K562 (cell line): ENCODE measurements around the gene BCAS3. TPM values are rescaled to one million over a fixed set of nuclear protein-coding genes. Genes with fewer than 3 reads are reported as not detected.
A peak's percentile ranks its signal among the peaks of the same experiment; 100 is the strongest.

Experiments used
- ATAC-seq: fragments of 200-7000 bp; cut with Tn5 transposase; 3 replicates; pipeline ENCODE4 v1.9.1; 2020; ENCODE audit warnings: moderate library complexity
- BruUV-seq: library from RNA; stranded (reverse); fragments of 400-500 nt; replicated peaks from 2 replicates; lab custom pipeline; 2021; lab: Mats Ljungman, UMichigan
- CTCF ChIA-PET: fragments of 300-600 bp; formaldehyde crosslinking; extraction: SDS; loops from one replicate; lab custom pipeline; 2021; ENCODE audit warnings: low intra/inter-chr PET ratio; lab: Yijun Ruan, JAX
- POLR2A ChIA-PET: fragments of 300-600, 350-650 bp; sonication (Branson Sonifier 250); formaldehyde crosslinking; extraction: SDS; loops from one replicate; lab custom pipeline; 2021; ENCODE audit warnings: antibody characterized with exemption, inconsistent platforms; lab: Yijun Ruan, JAX
- DNase-seq, 4 experiments: peaks; one replicate each; pipeline versions ENCODE4 v3.0.0 to v3.0.0-alpha.2; 2011 to 2018; ENCODE audit warnings: low spot score in 3 of 4, mixed read lengths in 3 of 4; ENCODE audit errors: extremely low read depth in 1 of 4
- FAIRE-seq: peaks from 2 replicates; lab custom pipeline; 2011; peaks lifted over from hg19 to GRCh38; lab: Jason Lieb, UNC
- H2AFZ ChIP-seq: 2 replicates; pipeline ENCODE4 v1.6.0; 2011; ENCODE audit warnings: low read depth, low read length, control low read depth, inconsistent platforms
- H3K27ac ChIP-seq: fragments of 200-600 bp; 3 replicates; pipeline ENCODE4 v1.8.0; 2011; ENCODE audit warnings: low read depth, mild to moderate bottlenecking, control low read depth, inconsistent platforms, low read length, moderate library complexity, mixed read lengths; ENCODE audit errors: extremely low read depth
- H3K27me3 ChIP-seq, 2 experiments: fragments of 300-600 bp in 1 of 2; 2 replicates in 1 of 2; 3 replicates in 1 of 2; pipeline versions ENCODE4 v1.6.0 to v1.8.0; 2011; ENCODE audit warnings: inconsistent platforms in 2 of 2, low read length in 2 of 2, mild to moderate bottlenecking in 1 of 2, mixed read lengths in 1 of 2, moderate library complexity in 1 of 2; ENCODE audit not compliant: control insufficient read depth in 2 of 2, insufficient read depth in 2 of 2
- H3K36me3 ChIP-seq: fragments of 300-600 bp; 3 replicates; pipeline ENCODE4 v1.8.0; 2011; ENCODE audit warnings: mild to moderate bottlenecking, low read length, inconsistent platforms; ENCODE audit not compliant: control insufficient read depth, insufficient read depth
- H3K4me1 ChIP-seq, 2 experiments: fragments of 200-600 bp in 1 of 2; replicated peaks in 1 of 2; 2 replicates in 1 of 2; 3 replicates in 1 of 2; pipeline versions ENCODE4 v1.5.1 to v1.8.0; 2011; ENCODE audit warnings: inconsistent platforms in 2 of 2, low read length in 2 of 2, mild to moderate bottlenecking in 1 of 2, mixed read lengths in 1 of 2, moderate library complexity in 1 of 2; ENCODE audit not compliant: control insufficient read depth in 2 of 2, insufficient read depth in 2 of 2
- H3K4me2 ChIP-seq: 2 replicates; pipeline ENCODE4 v1.6.1; 2011; ENCODE audit warnings: low read length, control low read depth, inconsistent platforms, mixed read lengths; ENCODE audit not compliant: insufficient read depth
- H3K4me3 ChIP-seq: fragments of 200-600 bp; sonication (generic), shearing (Covaris generic); 2 replicates; pipeline ENCODE4 v1.5.1; 2016; ENCODE audit warnings: control low read depth, inconsistent platforms
- H3K79me2 ChIP-seq: fragments of 200-600 bp; 3 replicates; pipeline ENCODE4 v1.8.0; 2011; ENCODE audit warnings: low read length, inconsistent platforms; ENCODE audit not compliant: control insufficient read depth, insufficient read depth
- H3K9ac ChIP-seq, 2 experiments: 2 replicates each; pipeline versions ENCODE4 v1.6.0 to v1.6.1; 2011; ENCODE audit warnings: low read depth in 2 of 2, low read length in 2 of 2, control low read depth in 1 of 2, inconsistent platforms in 1 of 2, mild to moderate bottlenecking in 1 of 2, mixed read lengths in 1 of 2; ENCODE audit not compliant: insufficient read depth in 1 of 2
- H3K9me1 ChIP-seq: one replicate; pipeline ENCODE4 v1.6.0; 2011; ENCODE audit warnings: inconsistent platforms, mild to moderate bottlenecking, low read length, moderate library complexity; ENCODE audit not compliant: control insufficient read depth, insufficient read depth
- H3K9me3 ChIP-seq: replicated peaks from 2 replicates; pipeline ENCODE4 v1.5.1; 2011; ENCODE audit warnings: low read depth, low read length, inconsistent platforms; ENCODE audit not compliant: control insufficient read depth, insufficient read depth
- H4K20me1 ChIP-seq: replicated peaks from 2 replicates; pipeline ENCODE4 v1.6.1; 2011; ENCODE audit warnings: low read length, inconsistent platforms, mixed read lengths; ENCODE audit not compliant: control insufficient read depth, insufficient read depth
- DIDO1 ChIP-seq: fragments of 450-650 bp; IDR thresholded peaks from 2 replicates; pipeline ENCODE4 v1.6.1; 2016; ENCODE audit warnings: low read depth, missing biosample characterization, missing genetic modification characterization
- ZBTB11 ChIP-seq, 3 experiments: fragments of 200-800 bp in 1 of 3; fragments of 250-450 bp in 1 of 3; fragments of 450-650 bp in 1 of 3; sonication (Bioruptor Pico) in 1 of 3; sonication (Bioruptor generic) in 1 of 3; formaldehyde crosslinking in 1 of 3; IDR thresholded peaks; 2 replicates each; pipeline versions ENCODE4 v1.6.1 to v1.8.0; 2016 to 2022; ENCODE audit warnings: mild to moderate bottlenecking in 2 of 3, missing genetic modification characterization in 2 of 3, missing compliant biosample characterization in 1 of 3, moderate library complexity in 1 of 3
- in situ Hi-C: fragments of 300-500 bp; cut with MboI; formaldehyde crosslinking; loops from 4 replicates; pipeline ENCODE4 v1.15.0; 2018; ENCODE audit warnings: inconsistent platforms, mixed read lengths
- intact Hi-C: fragments of 100-400 bp; cut with micrococcal nuclease; formaldehyde crosslinking; loops from 2 replicates; pipeline ENCODE4 v1.14.2; 2022
- polyA plus RNA-seq, 8 experiments: library from polyadenylated mRNA; depleted of rRNA in 4 of 8; stranded (reverse) in 5 of 8; unstranded in 3 of 8; fragments of >200 nt; fragmentation: Nextera tagmentation in 2 of 8; fragmentation: Illumina TruSeq in 1 of 8; extraction: Ambion mirVana in 2 of 8; extraction: Trizol in 1 of 8; gene quantifications; 2 replicates each; pipeline versions ENCODE4 v1.2.1 to v1.2.3, GENCODE V29; 2011 to 2014; ENCODE audit warnings: inconsistent platforms in 1 of 8, missing spikeins in 1 of 8
- total RNA-seq, 7 experiments: library from RNA; depleted of rRNA in 6 of 7; stranded (reverse); fragments of >200 nt in 6 of 7; fragmentation: Illumina TruSeq in 2 of 7; extraction: Trizol in 2 of 7; gene quantifications; 2 replicates each; pipeline versions ENCODE4 v1.2.1 to v1.2.3, GENCODE V29; 2011 to 2021; ENCODE audit warnings: low replicate concordance in 1 of 7

BCAS3 gene
- total and polyA plus RNA-seq, 9 of the 15 experiments (the other 6 are each of a cell fraction or from before 2014, with no cell fraction given): 1.9 to 5.5 (median 3.5) TPM

GRCh38 chr17:61214753-61215152 is 537.1 kb downstream of the BCAS3 start:
- CTCF ChIA-PET: no interaction called here
- Histone ChIP-seq H3K27ac (no peak overlapping the region), H4K20me1 (no peaks in the 10 kb centered on the region), H3K9me3 (no peaks in the 10 kb centered on the region), H3K4me3 (no peak overlapping the region), H3K4me1 (no peaks in the 10 kb centered on the region), H3K9ac (no peak overlapping the region), H3K79me2 (no peaks in the 10 kb centered on the region), H3K36me3 (no peaks in the 10 kb centered on the region), H3K9me1 (no peaks in the 10 kb centered on the region), H3K4me2 (no peak overlapping the region), H2AFZ (no peak overlapping the region), H3K27me3 (peaks cover 2 to 5% of the 10 kb centered on the region in 2 experiments; a peak in 1 of 5 replicates)
- FAIRE-seq: no peak
- intact Hi-C loops: no loop called here
- TF ChIP-seq ZBTB11 (CRISPR knock-in tag; IDR thresholded peaks at IDR 0.05): peak in 1 of 3 experiments; percentile 79; a peak in 2 of 6 replicates
- no peak for TF ChIP-seq DIDO1
- BruUV-seq: no TSS peak
- in situ Hi-C loops: no loop called here
- POLR2A ChIA-PET: interaction anchor here (1.5 to 1.8 kb wide), 2 partner anchors 14 to 17 kb away, joined by 3 to 4 read pairs; no protein-coding TSS in a partner anchor
- DNase-seq: no peak
- no peak for ATAC-seq
